ENCODE measurements around the gene CDH23. TPM values are rescaled to one million over a fixed set of nuclear protein-coding genes. Genes with fewer than 3 reads are reported as not detected.

Gene CDH23
- total RNA-seq, 4 donors from 2014 or later, result 7.1 to 56.2 (median 25.4) TPM

GRCh38 chr10:71531485-71532446 lies 135.0 kb downstream of the CDH23 start:
- H3K4me1 ChIP-seq, result no peaks in the 10 kb centered on the region
- DNase-seq, result no peak
- no peak overlapping the region for H3K4me3 ChIP-seq
- TF ChIP-seq CTCF (IDR thresholded peaks at IDR 0.05) (no peak), POLR2A (IDR thresholded peaks at IDR 0.05) (no peak)
- H3K27ac ChIP-seq, result no peak overlapping the region
- no peaks in the 10 kb centered on the region for H3K27me3 ChIP-seq
- intact Hi-C loops (cut with DNase I; ENCODE audit: low total_unique reads), result no loop called here
- no peaks in the 10 kb centered on the region for H3K9me3 ChIP-seq
- no peaks in the 10 kb centered on the region for H3K36me3 ChIP-seq

GRCh38 chr10:71532878-71533277 lies 136.2 kb downstream of the CDH23 start:
- Histone ChIP-seq H3K9me3 (no peaks in the 10 kb centered on the region), H3K27me3 (no peaks in the 10 kb centered on the region), H3K4me1 (no peaks in the 10 kb centered on the region), H3K27ac (no peak overlapping the region), H3K4me3 (no peak overlapping the region), H3K36me3 (no peaks in the 10 kb centered on the region)
- no peak for TF ChIP-seq POLR2A (IDR thresholded peaks at IDR 0.05)
- TF ChIP-seq CTCF (IDR thresholded peaks at IDR 0.05), result no peak
- no peak for DNase-seq
- intact Hi-C loops (cut with DNase I; ENCODE audit: low total_unique reads), result no loop called here

GRCh38 chr10:71533936-71534335 lies 137.2 kb downstream of the CDH23 start:
- no peaks in the 10 kb centered on the region for H3K27me3 ChIP-seq
- intact Hi-C loops (cut with DNase I; ENCODE audit: low total_unique reads), result no loop called here
- no peaks in the 10 kb centered on the region for H3K36me3 ChIP-seq
- H3K27ac ChIP-seq, result no peak overlapping the region
- H3K9me3 ChIP-seq, result no peaks in the 10 kb centered on the region
- TF ChIP-seq CTCF (IDR thresholded peaks at IDR 0.05) (no peak), POLR2A (IDR thresholded peaks at IDR 0.05) (no peak)
- H3K4me3 ChIP-seq, result no peak overlapping the region
- DNase-seq, result no peak
- no peaks in the 10 kb centered on the region for H3K4me1 ChIP-seq

GRCh38 chr10:71534568-71535194 lies 138.0 kb downstream of the CDH23 start:
- no peaks in the 10 kb centered on the region for H3K9me3 ChIP-seq
- no peaks in the 10 kb centered on the region for H3K27me3 ChIP-seq
- no peaks in the 10 kb centered on the region for H3K4me1 ChIP-seq
- TF ChIP-seq POLR2A (IDR thresholded peaks at IDR 0.05), result no peak
- no peak for TF ChIP-seq CTCF (IDR thresholded peaks at IDR 0.05)
- H3K4me3 ChIP-seq, result no peak overlapping the region
- DNase-seq, result no peak
- intact Hi-C loops (cut with DNase I; ENCODE audit: low total_unique reads), result no loop called here
- no peak overlapping the region for H3K27ac ChIP-seq
- H3K36me3 ChIP-seq, result no peaks in the 10 kb centered on the region

- H3K27me3 ChIP-seq, result no peaks in the 10 kb centered on the region
- H3K4me1 ChIP-seq, result no peaks in the 10 kb centered on the region
- H3K4me3 ChIP-seq, result no peak overlapping the region
- no peak for TF ChIP-seq CTCF (IDR thresholded peaks at IDR 0.05)
- TF ChIP-seq POLR2A (IDR thresholded peaks at IDR 0.05), result no peak
- no peak overlapping the region for H3K27ac ChIP-seq
- no peaks in the 10 kb centered on the region for H3K36me3 ChIP-seq
- intact Hi-C loops (cut with DNase I; ENCODE audit: low total_unique reads), result no loop called here
- DNase-seq, result no peak
- H3K9me3 ChIP-seq, result no peaks in the 10 kb centered on the region
Observed at GRCh38 chr10:71536332-71536731, 139.6 kb downstream of the CDH23 start.

Measured in uterus (tissue), 4 donors.